ENCODE data around the gene RPL22.

DNA sequence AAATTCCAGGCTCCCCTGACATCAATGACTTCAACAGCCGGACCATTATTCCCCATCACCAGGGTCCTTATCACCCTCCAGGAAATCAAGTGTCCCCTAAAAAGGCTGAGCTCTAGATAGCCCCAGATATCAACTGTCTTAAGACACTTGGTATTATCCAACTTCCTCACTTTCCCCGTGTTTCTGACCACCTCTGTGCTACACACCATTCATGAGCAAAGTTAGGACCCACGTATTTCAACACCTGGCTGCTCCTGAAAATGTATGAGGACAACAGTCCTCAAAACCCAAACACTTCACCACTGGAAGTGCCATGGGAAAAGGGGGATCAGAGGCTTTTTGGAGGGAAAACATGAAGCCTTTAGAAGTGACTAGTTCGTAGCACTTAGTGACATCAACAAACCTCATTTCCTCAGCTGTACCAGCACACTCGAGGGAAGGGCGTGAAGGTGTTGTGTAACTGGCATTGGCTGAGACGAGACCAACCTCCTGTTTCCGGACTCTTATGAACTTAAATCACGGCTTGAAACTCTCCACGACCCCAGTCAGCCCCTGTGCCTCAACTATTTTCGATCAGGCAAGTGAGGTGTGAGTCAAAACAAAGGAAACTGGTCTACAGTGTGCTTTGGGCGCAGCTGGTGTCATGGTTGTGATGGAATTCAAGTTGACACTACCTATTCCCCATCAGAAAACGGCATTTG is 15.2 kb downstream of the RPL22 start:
- TF ChIP-seq, protein P1, sequence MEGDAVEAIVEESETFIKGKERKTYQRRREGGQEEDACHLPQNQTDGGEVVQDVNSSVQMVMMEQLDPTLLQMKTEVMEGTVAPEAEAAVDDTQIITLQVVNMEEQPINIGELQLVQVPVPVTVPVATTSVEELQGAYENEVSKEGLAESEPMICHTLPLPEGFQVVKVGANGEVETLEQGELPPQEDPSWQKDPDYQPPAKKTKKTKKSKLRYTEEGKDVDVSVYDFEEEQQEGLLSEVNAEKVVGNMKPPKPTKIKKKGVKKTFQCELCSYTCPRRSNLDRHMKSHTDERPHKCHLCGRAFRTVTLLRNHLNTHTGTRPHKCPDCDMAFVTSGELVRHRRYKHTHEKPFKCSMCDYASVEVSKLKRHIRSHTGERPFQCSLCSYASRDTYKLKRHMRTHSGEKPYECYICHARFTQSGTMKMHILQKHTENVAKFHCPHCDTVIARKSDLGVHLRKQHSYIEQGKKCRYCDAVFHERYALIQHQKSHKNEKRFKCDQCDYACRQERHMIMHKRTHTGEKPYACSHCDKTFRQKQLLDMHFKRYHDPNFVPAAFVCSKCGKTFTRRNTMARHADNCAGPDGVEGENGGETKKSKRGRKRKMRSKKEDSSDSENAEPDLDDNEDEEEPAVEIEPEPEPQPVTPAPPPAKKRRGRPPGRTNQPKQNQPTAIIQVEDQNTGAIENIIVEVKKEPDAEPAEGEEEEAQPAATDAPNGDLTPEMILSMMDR (conservative IDR thresholded peaks at IDR 0.05; ENCODE audit: low read depth, low read length), result no peak
- no peak for TF ChIP-seq POLR2A (IDR thresholded peaks at IDR 0.05; ENCODE audit: low read depth, low read length)

All from IMR-90 (cell line).